Suprapubic skin (tissue), 3 donors: ENCODE data around the gene TSHZ2.

Source experiments
- CTCF ChIP-seq, 2 donors: fragments of 200-600 bp in 1 of 2; fragments of 450-650 bp in 1 of 2; sonication (generic) in 1 of 2; IDR thresholded peaks; one replicate each; pipeline ENCODE4 v1.5.1; 2016 to 2019; ENCODE audit warnings: antibody characterized with exemption in 2 of 2, mild to moderate bottlenecking in 1 of 2, moderate library complexity in 1 of 2
- POLR2A ChIP-seq, 2 donors: fragments of 450-650 bp; IDR thresholded peaks; one replicate each; pipeline ENCODE4 v1.6.1; 2017; ENCODE audit warnings: antibody characterized with exemption in 2 of 2, mild to moderate bottlenecking in 2 of 2, moderate library complexity in 2 of 2

GRCh38 chr20:53064935-53065334 is 92.8 kb downstream of the TSHZ2 start:
- no peak for TF ChIP-seq CTCF (IDR thresholded peaks at IDR 0.05)
- no peak for TF ChIP-seq POLR2A (IDR thresholded peaks at IDR 0.05)
